ENCODE data around the gene PGAM1. TPM values are rescaled to one million over a fixed set of nuclear protein-coding genes. Genes with fewer than 3 reads are reported as not detected.
A peak's percentile ranks its signal among the peaks of the same experiment; 100 is the strongest.

Gene PGAM1
- total and polyA plus RNA-seq, 9 of the 15 experiments (the other 6 are each of a cell fraction or from before 2014, with no cell fraction given) = 40.3 to 559 (median 269) TPM

GRCh38 chr10:97390091-97390490 is 35.9 kb upstream of the PGAM1 start:
- Histone ChIP-seq H3K9me3 (replicated peaks; ENCODE audit: control insufficient read depth, insufficient read depth, low read depth, low read length) (no peaks in the 10 kb centered on the region), H3K36me3 (ENCODE audit: control insufficient read depth, insufficient read depth, low read length) (peaks cover 70% of the 10 kb centered on the region; the same call in 2 of the 3 replicates), H3K27me3 (ENCODE audit: control insufficient read depth in 2 of 2, insufficient read depth in 2 of 2, low read length in 2 of 2) (no peaks in the 10 kb centered on the region), H3K27ac (ENCODE audit: extremely low read depth, low read depth, low read length) (no peak overlapping the region), H3K4me3 (no peak overlapping the region), H4K20me1 (replicated peaks; ENCODE audit: control insufficient read depth, insufficient read depth, low read length) (no peaks in the 10 kb centered on the region), H3K79me2 (ENCODE audit: control insufficient read depth, insufficient read depth, low read length) (no peaks in the 10 kb centered on the region), H3K4me1 (replicated peaks in 1 of 2; ENCODE audit: control insufficient read depth in 2 of 2, insufficient read depth in 2 of 2, low read length in 2 of 2) (peaks cover 0 to 7% of the 10 kb centered on the region in 2 experiments; a peak in 3 of 5 replicates), H3K9ac (ENCODE audit: insufficient read depth in 1 of 2, low read depth in 2 of 2, low read length in 2 of 2) (no peak overlapping the region), H3K4me2 (ENCODE audit: insufficient read depth, low read length) (no peak overlapping the region), H2AFZ (ENCODE audit: low read depth, low read length) (no peak overlapping the region), H3K9me1 (ENCODE audit: control insufficient read depth, insufficient read depth, low read length) (no peaks in the 10 kb centered on the region)
- ATAC-seq (no peak), FAIRE-seq (no peak), DNase-seq (ENCODE audit: extremely low read depth in 1 of 4, low spot score in 3 of 4) (no peak)
- 93% methylated on average over 5 of the region's 5 CpGs for WGBS (ENCODE audit: insufficient coverage, low coverage, missing lambda C conversion rate)
- POLR2A ChIA-PET = no interaction called here
- in situ Hi-C loops (cut with MboI) = no loop called here
- TF ChIP-seq DACH1 (IDR thresholded peaks at IDR 0.05; ENCODE audit: partially characterized antibody) = no peak
- no peak for TF ChIP-seq NCOA1 (IDR thresholded peaks at IDR 0.05; ENCODE audit: low read depth)
- no peak for TF ChIP-seq ILK (tag; IDR thresholded peaks at IDR 0.05; ENCODE audit: borderline replicate concordance, low read depth)
- intact Hi-C loops (cut with micrococcal nuclease) = no loop called here
- CTCF ChIA-PET (ENCODE audit: low intra/inter-chr PET ratio) = no interaction called here
- BruUV-seq (replicated peaks) = no TSS peak

DNA sequence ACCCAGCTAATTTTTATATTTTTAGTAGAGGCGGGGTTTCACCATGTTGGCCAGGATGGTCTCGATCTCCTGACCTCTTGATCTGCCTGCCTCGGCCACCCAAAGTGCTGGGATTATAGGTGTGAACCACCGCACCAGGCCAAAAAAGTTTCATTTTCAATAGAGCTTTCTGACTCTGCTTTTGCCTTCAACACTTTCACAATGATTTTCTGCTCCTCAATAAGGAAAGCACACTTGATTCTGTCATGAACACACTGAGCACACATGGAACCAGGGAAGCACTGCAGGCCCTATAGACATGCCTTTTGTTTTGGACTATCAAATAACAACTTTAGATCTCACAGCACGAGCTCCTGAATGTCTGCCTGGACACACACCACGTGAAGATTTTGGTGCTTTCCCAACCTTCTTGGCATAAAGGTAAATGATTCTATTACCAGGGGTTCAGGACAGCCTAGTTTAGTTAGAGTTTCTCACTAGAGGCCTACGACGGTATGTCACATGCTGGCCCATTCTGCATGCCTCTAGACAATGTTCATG is 32.9 kb upstream of the PGAM1 start:
- Histone ChIP-seq H3K4me1 (replicated peaks in 1 of 2; ENCODE audit: control insufficient read depth in 2 of 2, insufficient read depth in 2 of 2, low read length in 2 of 2) (peaks cover 0 to 5% of the 10 kb centered on the region in 2 experiments; a peak in 2 of 5 replicates), H3K36me3 (ENCODE audit: control insufficient read depth, insufficient read depth, low read length) (peaks cover 68% of the 10 kb centered on the region; the same call in 2 of the 3 replicates), H3K9me3 (replicated peaks; ENCODE audit: control insufficient read depth, insufficient read depth, low read depth, low read length) (no peaks in the 10 kb centered on the region), H3K9ac (ENCODE audit: insufficient read depth in 1 of 2, low read depth in 2 of 2, low read length in 2 of 2) (no peak overlapping the region), H3K27ac (ENCODE audit: extremely low read depth, low read depth, low read length) (no peak overlapping the region), H3K4me3 (no peak overlapping the region), H3K9me1 (ENCODE audit: control insufficient read depth, insufficient read depth, low read length) (no peaks in the 10 kb centered on the region), H3K27me3 (ENCODE audit: control insufficient read depth in 2 of 2, insufficient read depth in 2 of 2, low read length in 2 of 2) (no peaks in the 10 kb centered on the region), H3K79me2 (ENCODE audit: control insufficient read depth, insufficient read depth, low read length) (no peaks in the 10 kb centered on the region), H3K4me2 (ENCODE audit: insufficient read depth, low read length) (no peak overlapping the region), H4K20me1 (replicated peaks; ENCODE audit: control insufficient read depth, insufficient read depth, low read length) (no peaks in the 10 kb centered on the region), H2AFZ (ENCODE audit: low read depth, low read length) (no peak overlapping the region)
- ATAC-seq (no peak), FAIRE-seq (no peak), DNase-seq (ENCODE audit: extremely low read depth in 1 of 4, low spot score in 3 of 4) (no peak)
- TSS peak; percentile 22 for BruUV-seq (replicated peaks)
- CTCF ChIA-PET (ENCODE audit: low intra/inter-chr PET ratio) = no interaction called here
- intact Hi-C loops (cut with micrococcal nuclease) = no loop called here
- in situ Hi-C loops (cut with MboI) = no loop called here
- POLR2A ChIA-PET = no interaction called here
- 94% methylated on average over 7 of the region's 8 CpGs for WGBS (ENCODE audit: insufficient coverage, low coverage, missing lambda C conversion rate)
- TF ChIP-seq ID3 (CRISPR knock-in tag; IDR thresholded peaks at IDR 0.05) = no peak
- no peak for TF ChIP-seq ID3 (tag; IDR thresholded peaks at IDR 0.05)
- no peak for TF ChIP-seq ATF7 (IDR thresholded peaks at IDR 0.05)
- no peak for TF ChIP-seq E2F8 (IDR thresholded peaks at IDR 0.05; ENCODE audit: low read depth, partially characterized antibody)
- TF ChIP-seq GATAD2B (IDR thresholded peaks at IDR 0.05; ENCODE audit: borderline replicate concordance) = no peak
- TF ChIP-seq RBM17 (IDR thresholded peaks at IDR 0.05; ENCODE audit: borderline replicate concordance, low read depth, low read length) = no peak
- TF ChIP-seq FOXM1 (IDR thresholded peaks at IDR 0.05; ENCODE audit: low read depth) = no peak
- no peak for TF ChIP-seq FOXM1 (CRISPR knock-in tag; IDR thresholded peaks at IDR 0.05; ENCODE audit: low read depth)
- TF ChIP-seq MLLT1 (IDR thresholded peaks at IDR 0.05) = no peak

Measured in K562 (cell line).